ENCODE measurements around the gene RUSC2.

The RUSC2 gene

GRCh38 chr9:35508069-35508468 lies 18.2 kb downstream of the RUSC2 start:
- no peak for DNase-seq (ENCODE audit: extremely low read depth, insufficient read length)
- Histone ChIP-seq H3K36me3 (ENCODE audit: control insufficient read depth, insufficient read depth, low read length) (no peaks in the 10 kb centered on the region), H3K4me3 (replicated peaks; ENCODE audit: low read depth, low read length) (no peak overlapping the region), H3K27me3 (replicated peaks; ENCODE audit: control insufficient read depth, insufficient read depth, low read length) (no peaks in the 10 kb centered on the region)
- TF ChIP-seq CTCF (IDR thresholded peaks at IDR 0.05; ENCODE audit: insufficient read depth, low read length, poor library complexity, severe bottlenecking): no peak

DNA sequence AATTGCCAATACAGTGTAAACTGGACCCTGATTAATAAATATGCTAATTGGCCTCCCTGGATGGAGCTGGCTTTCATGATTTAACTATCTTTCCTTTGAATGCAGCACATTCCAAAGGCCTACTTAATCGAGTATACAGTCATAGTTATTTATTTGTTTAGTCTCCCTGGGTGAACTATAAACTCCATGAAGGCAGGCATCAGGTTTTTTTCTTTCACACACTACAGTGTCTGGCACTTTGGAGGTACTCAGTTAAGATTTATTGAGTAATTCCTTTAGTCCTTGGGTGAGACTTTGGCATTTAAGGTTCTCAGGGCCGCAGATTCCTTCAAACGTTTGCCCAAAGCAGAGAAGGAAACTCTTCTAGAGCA lies 20.5 kb downstream of the RUSC2 start:
- no peak for DNase-seq (ENCODE audit: extremely low read depth, insufficient read length)
- no peak for TF ChIP-seq CTCF (IDR thresholded peaks at IDR 0.05; ENCODE audit: insufficient read depth, low read length, poor library complexity, severe bottlenecking)
- Histone ChIP-seq H3K27me3 (replicated peaks; ENCODE audit: control insufficient read depth, insufficient read depth, low read length) (no peaks in the 10 kb centered on the region), H3K36me3 (ENCODE audit: control insufficient read depth, insufficient read depth, low read length) (no peaks in the 10 kb centered on the region), H3K4me3 (replicated peaks; ENCODE audit: low read depth, low read length) (no peak overlapping the region)

DNA sequence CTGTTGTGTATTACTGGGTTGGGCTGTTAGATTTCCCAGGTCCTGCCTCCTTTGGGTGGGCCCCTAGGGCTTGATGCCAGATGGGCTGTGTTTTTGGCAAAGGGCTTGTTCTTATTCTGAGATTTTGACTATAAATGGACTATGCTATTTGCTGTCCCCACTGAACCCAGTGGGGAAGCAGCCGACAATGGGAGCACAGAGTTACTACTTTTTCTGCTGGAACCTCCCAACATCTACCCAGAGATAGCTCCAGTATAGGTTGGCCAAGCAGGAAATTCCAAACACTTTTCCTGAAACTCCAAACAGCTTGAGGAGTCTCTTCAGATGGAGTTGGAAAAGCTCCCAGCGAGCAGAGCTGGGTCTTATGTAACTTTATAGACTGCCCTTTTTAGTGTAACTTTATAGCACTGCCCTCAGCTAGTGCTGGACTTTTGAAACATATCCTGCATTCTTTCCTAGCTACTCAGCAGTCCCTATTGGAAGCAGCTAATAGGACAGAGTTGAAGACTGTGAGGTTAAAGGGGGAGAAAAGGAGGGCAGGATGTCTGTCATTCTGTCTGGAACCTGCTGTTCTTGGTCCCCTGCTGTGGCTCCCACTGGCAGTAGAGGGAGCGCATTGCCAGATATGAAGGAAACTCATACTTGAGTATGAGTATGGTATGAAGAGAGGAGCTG lies 21.0 kb downstream of the RUSC2 start:
- H3K36me3 ChIP-seq (ENCODE audit: control insufficient read depth, insufficient read depth, low read length): no peaks in the 10 kb centered on the region
- H3K27me3 ChIP-seq (replicated peaks; ENCODE audit: control insufficient read depth, insufficient read depth, low read length): no peaks in the 10 kb centered on the region
- TF ChIP-seq CTCF (IDR thresholded peaks at IDR 0.05; ENCODE audit: insufficient read depth, low read length, poor library complexity, severe bottlenecking): no peak
- H3K4me3 ChIP-seq (replicated peaks; ENCODE audit: low read depth, low read length): no peak overlapping the region
- DNase-seq (ENCODE audit: extremely low read depth, insufficient read length): no peak

DNA sequence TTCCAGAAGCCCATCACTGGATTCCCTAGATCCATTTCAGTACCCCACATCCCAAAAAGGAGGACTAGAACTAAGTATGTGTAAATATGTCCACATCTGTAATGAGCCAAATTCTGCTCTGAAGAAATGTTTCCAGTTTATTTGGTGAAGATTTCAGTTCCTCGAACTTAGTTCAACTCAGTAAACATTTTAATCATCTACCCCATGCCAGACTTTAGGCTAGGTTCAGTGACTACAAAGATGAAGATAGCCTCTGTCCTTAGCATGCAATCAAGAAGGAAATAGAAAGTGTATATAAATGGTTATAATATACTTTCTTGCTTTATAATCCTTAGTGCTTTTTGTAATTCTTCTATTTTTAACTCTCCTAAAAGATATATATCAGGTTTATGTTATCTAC lies 21.5 kb downstream of the RUSC2 start:
- Histone ChIP-seq H3K4me3 (replicated peaks; ENCODE audit: low read depth, low read length) (no peak overlapping the region), H3K27me3 (replicated peaks; ENCODE audit: control insufficient read depth, insufficient read depth, low read length) (no peaks in the 10 kb centered on the region), H3K36me3 (ENCODE audit: control insufficient read depth, insufficient read depth, low read length) (no peaks in the 10 kb centered on the region)
- no peak for DNase-seq (ENCODE audit: extremely low read depth, insufficient read length)
- TF ChIP-seq CTCF (IDR thresholded peaks at IDR 0.05; ENCODE audit: insufficient read depth, low read length, poor library complexity, severe bottlenecking): no peak

DNA sequence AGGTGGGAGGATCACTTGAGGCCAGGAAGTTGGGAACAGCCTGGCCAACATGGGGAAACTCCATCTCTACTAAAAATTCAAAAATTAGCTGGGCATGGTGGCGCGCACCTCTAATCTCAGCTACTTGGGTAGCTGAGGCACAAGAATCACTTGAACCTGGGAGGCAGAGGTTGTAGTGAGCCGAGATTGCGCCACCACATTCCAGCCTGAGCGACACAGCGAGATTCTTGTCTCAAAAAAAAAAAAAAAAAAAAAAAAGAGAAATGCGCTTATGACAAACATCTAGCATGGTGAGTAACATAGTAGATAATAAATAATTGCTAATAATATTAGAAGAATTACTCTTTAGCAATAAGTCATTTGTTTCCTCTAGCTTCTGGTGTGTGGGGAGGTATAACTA lies 25.9 kb downstream of the RUSC2 start:
- no peak overlapping the region for H3K4me3 ChIP-seq (replicated peaks; ENCODE audit: low read depth, low read length)
- TF ChIP-seq CTCF (IDR thresholded peaks at IDR 0.05; ENCODE audit: insufficient read depth, low read length, poor library complexity, severe bottlenecking): no peak
- DNase-seq (ENCODE audit: extremely low read depth, insufficient read length): no peak
- H3K27me3 ChIP-seq (replicated peaks; ENCODE audit: control insufficient read depth, insufficient read depth, low read length): no peaks in the 10 kb centered on the region; the same call in 1 of the 2 replicates
- H3K36me3 ChIP-seq (ENCODE audit: control insufficient read depth, insufficient read depth, low read length): no peaks in the 10 kb centered on the region

- no peak for TF ChIP-seq CTCF (IDR thresholded peaks at IDR 0.05; ENCODE audit: insufficient read depth, low read length, poor library complexity, severe bottlenecking)
- H3K36me3 ChIP-seq (ENCODE audit: control insufficient read depth, insufficient read depth, low read length): no peaks in the 10 kb centered on the region
- no peak for DNase-seq (ENCODE audit: extremely low read depth, insufficient read length)
- no peak overlapping the region for H3K4me3 ChIP-seq (replicated peaks; ENCODE audit: low read depth, low read length)
- no peaks in the 10 kb centered on the region; the same call in 1 of the 2 replicates for H3K27me3 ChIP-seq (replicated peaks; ENCODE audit: control insufficient read depth, insufficient read depth, low read length)
These were observed 26.6 kb downstream of the RUSC2 start for GRCh38 chr9:35516479-35516878.

All from GM06990 (cell line).